Chondrocyte (in vitro differentiated cells): ENCODE data around the gene LCMT2. TPM values are rescaled to one million over a fixed set of nuclear protein-coding genes. Genes with fewer than 3 reads are reported as not detected.

Experiments used
- DNase-seq: peaks from one replicate; pipeline ENCODE4 v3.0.0; 2021; ENCODE audit warnings: mixed read lengths, low spot score
- H3K27ac Mint-ChIP-seq: one replicate; pipeline ENCODE4 v1.8.0; 2021; ENCODE audit warnings: mild to moderate bottlenecking, moderate library complexity, mixed read lengths; ENCODE audit not compliant: unreplicated experiment
- H3K27me3 Mint-ChIP-seq: 2 replicates; pipeline ENCODE4 v1.8.0; 2021; ENCODE audit warnings: low read depth, mixed read lengths
- H3K36me3 Mint-ChIP-seq: 2 replicates; pipeline ENCODE4 v1.8.0; 2021; ENCODE audit warnings: low read depth, mixed read lengths
- H3K4me1 Mint-ChIP-seq: 2 replicates; pipeline ENCODE4 v1.8.0; 2021; ENCODE audit warnings: low read depth, mild to moderate bottlenecking, mixed read lengths
- H3K4me3 Mint-ChIP-seq: one replicate; pipeline ENCODE4 v1.8.0; 2021; ENCODE audit warnings: mild to moderate bottlenecking, moderate library complexity, mixed read lengths; ENCODE audit not compliant: unreplicated experiment
- H3K9me3 Mint-ChIP-seq: 2 replicates; pipeline ENCODE4 v1.8.0; 2021; ENCODE audit warnings: low read depth, mixed read lengths
- CTCF ChIP-seq: fragments of 200-600 bp; sonication (generic); IDR thresholded peaks from 2 replicates; pipeline ENCODE4 v1.5.0; 2021; ENCODE audit warnings: antibody characterized with exemption, mild to moderate bottlenecking, moderate library complexity
- total RNA-seq: library from RNA; stranded (reverse); gene quantifications from 3 replicates; pipeline ENCODE4 v1.2.1, GENCODE V29; 2021

LCMT2 gene
- total RNA-seq, 1 donor from 2014 or later: 8.4 TPM

- no peaks in the 10 kb centered on the region for H3K9me3 Mint-ChIP-seq
- H3K4me3 Mint-ChIP-seq: no peak within 1 kb of the TSS
- peaks cover 52% of the 10 kb centered on the region for H3K27me3 Mint-ChIP-seq
- DNase-seq: no peak
- H3K27ac Mint-ChIP-seq: no peak within 1 kb of the TSS
- peaks cover 2% of the 10 kb centered on the region for H3K36me3 Mint-ChIP-seq
- no peak for TF ChIP-seq CTCF
- H3K4me1 Mint-ChIP-seq: no peaks in the 10 kb centered on the region
Observed at GRCh38 chr15:43302205-43302817, 28.1 kb downstream of the LCMT2 start, which contains the start of gene TGM7. TSS of gene TGM7 (minus strand) at chr15:43302255.

- no peaks in the 10 kb centered on the region for H3K4me1 Mint-ChIP-seq
- no peak for DNase-seq
- H3K36me3 Mint-ChIP-seq: no peaks in the 10 kb centered on the region
- H3K9me3 Mint-ChIP-seq: no peaks in the 10 kb centered on the region
- no peak overlapping the region for H3K27ac Mint-ChIP-seq
- TF ChIP-seq CTCF: no peak
- peaks cover 43% of the 10 kb centered on the region for H3K27me3 Mint-ChIP-seq
- H3K4me3 Mint-ChIP-seq: no peak overlapping the region
Observed at GRCh38 chr15:43299884-43300283, 30.5 kb downstream of the LCMT2 start.

- no peak for DNase-seq
- no peaks in the 10 kb centered on the region for H3K9me3 Mint-ChIP-seq
- no peaks in the 10 kb centered on the region for H3K36me3 Mint-ChIP-seq
- no peaks in the 10 kb centered on the region for H3K4me1 Mint-ChIP-seq
- no peak for TF ChIP-seq CTCF
- H3K27me3 Mint-ChIP-seq: peaks cover 45% of the 10 kb centered on the region
- H3K27ac Mint-ChIP-seq: no peak overlapping the region
- H3K4me3 Mint-ChIP-seq: no peak overlapping the region
Observed at GRCh38 chr15:43299411-43299810, 31.0 kb downstream of the LCMT2 start.

GRCh38 chr15:43294091-43294706 is 36.2 kb downstream of the LCMT2 start:
- Mint-ChIP-seq H3K27me3 (peaks cover 49% of the 10 kb centered on the region), H3K36me3 (peaks cover 3% of the 10 kb centered on the region)

GRCh38 chr15:43293432-43293831 is 36.9 kb downstream of the LCMT2 start:
- Mint-ChIP-seq H3K4me3 (no peak overlapping the region), H3K36me3 (peaks cover 3% of the 10 kb centered on the region), H3K27ac (no peak overlapping the region), H3K27me3 (peaks cover 52% of the 10 kb centered on the region), H3K4me1 (peaks cover 5% of the 10 kb centered on the region), H3K9me3 (no peaks in the 10 kb centered on the region)
- TF ChIP-seq CTCF: no peak
- DNase-seq: no peak

More at GRCh38 chr15:43294091-43294706, 36.2 kb downstream of the LCMT2 start:
- no peak overlapping the region for H3K4me3 Mint-ChIP-seq
- DNase-seq: no peak
- H3K27ac Mint-ChIP-seq: no peak overlapping the region
- H3K9me3 Mint-ChIP-seq: no peaks in the 10 kb centered on the region
- H3K4me1 Mint-ChIP-seq: peaks cover 5% of the 10 kb centered on the region
- TF ChIP-seq CTCF: no peak
